NCI-H2081 treated with DMSO at 0.1 percent for 48 hours (cell line): ENCODE measurements around the gene TCF19.
A peak's percentile ranks its signal among the peaks of the same experiment; 100 is the strongest.
"Not testable (repeated sequence)": the region's sequence is repeated elsewhere in the genome, so short reads cannot be mapped to it uniquely, and the experiment has no call there.

ENCODE experiments used
- DNase-seq: peaks from one replicate; lab custom pipeline; 2025; lab: John Stamatoyannopoulos, UW

The TCF19 gene

GRCh38 chr6:31183287-31183686 is 24.9 kb downstream of the TCF19 start:
- not testable (repeated sequence) for DNase-seq

GRCh38 chr6:31183859-31184258 is 25.5 kb downstream of the TCF19 start:
- not testable (repeated sequence) for DNase-seq

GRCh38 chr6:31185695-31186051 is 27.3 kb downstream of the TCF19 start:
- DNase-seq = not testable (repeated sequence)

GRCh38 chr6:31186052-31186734 is 27.8 kb downstream of the TCF19 start:
- DNase-seq = no peak

- no peak for DNase-seq
Observed at GRCh38 chr6:31187780-31188194, 29.4 kb downstream of the TCF19 start.

- not testable (repeated sequence) for DNase-seq
Observed at GRCh38 chr6:31189223-31189622, 30.8 kb downstream of the TCF19 start.

- DNase-seq = no peak
Observed at GRCh38 chr6:31190488-31190887, 32.1 kb downstream of the TCF19 start.

GRCh38 chr6:31192431-31193105 is 34.2 kb downstream of the TCF19 start:
- DNase-seq = not testable (repeated sequence)

- DNase-seq = no peak
Observed at GRCh38 chr6:31193206-31193605, 34.8 kb downstream of the TCF19 start.

GRCh38 chr6:31194061-31194834 is 35.9 kb downstream of the TCF19 start:
- DNase-seq = no peak

GRCh38 chr6:31195308-31195979 is 37.1 kb downstream of the TCF19 start:
- DNase-seq = not testable (repeated sequence)

- DNase-seq = not testable (repeated sequence)
Observed at GRCh38 chr6:31196251-31197022, 38.0 kb downstream of the TCF19 start.

- DNase-seq = no peak
Observed at GRCh38 chr6:31197559-31198305, 39.3 kb downstream of the TCF19 start.

GRCh38 chr6:31199105-31199452 is 40.7 kb downstream of the TCF19 start:
- not testable (repeated sequence) for DNase-seq

GRCh38 chr6:31202259-31203166 is 44.1 kb downstream of the TCF19 start:
- DNase-seq = no peak

- DNase-seq = peak; percentile 81
Observed at GRCh38 chr6:31203345-31203979, 45.1 kb downstream of the TCF19 start.

GRCh38 chr6:31204751-31205145 is 46.4 kb downstream of the TCF19 start:
- DNase-seq = no peak

- no peak for DNase-seq
Observed at GRCh38 chr6:31205638-31206037, 47.2 kb downstream of the TCF19 start.

- no peak for DNase-seq
Observed at GRCh38 chr6:31208506-31208905, 50.1 kb downstream of the TCF19 start.
